HL-60/S4 treated with retinoic acid at 250 ng/mL for 4 days and 3 days (cell line): ENCODE data around the gene GPR78.

Experiments used
- in situ Hi-C: fragments of 300-500 bp; cut with MboI; formaldehyde crosslinking; loops from 2 replicates; pipeline ENCODE4 v1.7.0; 2022; ENCODE audit warnings: low sequenced_read_pairs

The GPR78 gene

DNA sequence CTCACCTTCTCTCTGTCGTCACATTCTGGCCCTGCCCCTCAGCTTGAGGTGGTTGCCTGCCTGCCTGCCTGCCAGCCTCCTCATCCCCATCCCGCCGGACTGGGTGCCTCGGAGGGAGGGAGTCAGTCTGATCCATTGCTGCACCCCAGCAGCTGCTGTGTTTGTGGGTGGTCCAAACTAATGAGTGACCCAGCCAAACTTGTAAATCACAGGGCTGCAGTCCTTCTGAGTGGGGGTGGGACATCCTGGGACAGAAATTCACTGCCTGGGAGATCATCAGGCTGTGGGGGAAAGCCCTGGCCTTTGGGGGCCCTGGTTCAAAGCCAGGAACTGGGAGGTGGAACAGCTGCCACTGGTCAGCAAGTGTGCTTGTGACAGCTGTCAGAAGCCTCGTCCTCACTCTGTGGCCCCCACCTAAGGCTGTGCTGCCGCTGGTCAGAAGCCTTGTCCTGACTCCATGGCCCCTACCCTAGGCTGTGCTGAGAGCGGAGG is 5.6 kb downstream of the GPR78 start:
- in situ Hi-C loops = no loop called here

- in situ Hi-C loops = no loop called here
These were observed 6.1 kb downstream of the GPR78 start for GRCh38 chr4:8586246-8586645.

DNA sequence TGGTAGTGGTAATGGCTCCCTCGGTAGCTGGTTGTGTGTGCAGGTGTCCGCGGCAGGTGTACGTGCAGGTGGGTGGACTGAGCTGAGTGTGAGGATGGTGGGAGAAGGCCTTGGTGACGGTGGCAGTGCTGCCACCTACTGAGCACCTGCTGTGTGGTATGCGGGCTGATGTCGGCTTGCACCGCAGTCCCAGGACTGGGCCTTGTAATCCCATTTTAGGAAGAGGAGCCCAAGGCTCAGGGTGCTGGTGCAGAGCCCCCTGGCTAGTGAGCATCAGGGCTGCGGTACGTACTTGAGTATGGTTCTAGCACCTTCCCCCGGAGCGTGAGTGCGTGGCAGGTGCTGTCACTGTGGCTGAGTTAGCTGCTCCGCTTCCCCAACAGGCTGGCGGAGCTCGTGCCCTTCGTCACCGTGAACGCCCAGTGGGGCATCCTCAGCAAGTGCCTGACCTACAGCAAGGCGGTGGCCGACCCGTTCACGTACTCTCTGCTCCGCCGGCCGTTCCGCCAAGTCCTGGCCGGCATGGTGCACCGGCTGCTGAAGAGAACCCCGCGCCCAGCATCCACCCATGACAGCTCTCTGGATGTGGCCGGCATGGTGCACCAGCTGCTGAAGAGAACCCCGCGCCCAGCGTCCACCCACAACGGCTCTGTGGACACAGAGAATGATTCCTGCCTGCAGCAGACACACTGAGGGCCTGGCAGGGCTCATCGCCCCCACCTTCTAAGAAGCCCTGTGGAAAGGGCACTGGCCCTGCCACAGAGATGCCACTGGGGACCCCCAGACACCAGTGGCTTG is 6.7 kb downstream of the GPR78 start:
- in situ Hi-C loops = no loop called here

- in situ Hi-C loops = no loop called here
These were observed 7.4 kb downstream of the GPR78 start for GRCh38 chr4:8587469-8588195.

DNA sequence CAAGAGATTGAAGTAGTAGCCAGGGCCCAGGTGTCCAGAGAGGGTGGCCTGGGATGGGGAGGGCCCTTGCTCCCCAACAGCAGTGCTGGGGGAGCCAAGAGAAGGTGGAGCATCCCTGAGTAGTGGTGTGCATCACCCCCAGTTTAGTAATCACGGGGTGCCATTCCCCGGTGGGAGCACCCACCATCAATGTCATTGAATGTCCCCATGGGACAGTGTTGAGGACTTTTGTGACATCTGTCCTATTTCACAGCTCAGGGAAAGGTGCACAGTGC is 7.9 kb downstream of the GPR78 start:
- in situ Hi-C loops = no loop called here

- in situ Hi-C loops = no loop called here
These were observed 9.1 kb downstream of the GPR78 start for GRCh38 chr4:8589336-8589735.

DNA sequence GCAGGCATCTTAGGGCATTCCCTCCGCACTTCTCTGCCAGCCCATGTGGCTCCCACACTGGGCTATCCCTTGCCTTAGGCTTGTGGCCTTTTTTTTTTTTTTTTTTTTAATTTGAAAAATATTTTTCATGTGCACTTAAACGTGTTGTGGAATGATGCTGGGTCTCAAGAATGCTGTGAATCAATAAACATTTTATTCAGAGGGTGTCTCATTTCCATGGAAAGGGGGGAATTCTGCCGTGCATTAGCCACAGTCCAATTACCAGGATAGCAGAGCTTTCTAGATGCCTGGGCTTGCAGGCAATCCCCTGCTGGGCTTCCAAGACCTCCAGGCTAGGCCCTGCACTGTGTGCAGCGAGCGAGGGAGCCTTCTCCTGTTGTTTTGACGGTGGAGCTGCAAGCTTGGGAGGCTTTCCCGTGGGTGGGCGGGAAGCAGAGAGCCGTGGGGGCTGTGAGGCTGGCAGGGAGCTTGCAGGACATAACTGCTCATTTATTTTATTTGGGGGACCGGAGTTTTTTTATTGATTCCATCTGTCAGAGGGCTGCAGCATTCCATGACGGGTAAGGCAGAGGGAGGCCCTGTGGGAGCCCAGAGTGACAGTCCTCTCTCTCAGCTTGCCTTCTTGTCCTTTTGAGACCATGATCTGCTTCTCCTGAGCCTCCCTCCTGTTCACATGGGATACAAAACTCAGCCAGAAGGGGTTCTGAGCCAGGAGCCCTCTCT is 9.8 kb downstream of the GPR78 start:
- in situ Hi-C loops = no loop called here

DNA sequence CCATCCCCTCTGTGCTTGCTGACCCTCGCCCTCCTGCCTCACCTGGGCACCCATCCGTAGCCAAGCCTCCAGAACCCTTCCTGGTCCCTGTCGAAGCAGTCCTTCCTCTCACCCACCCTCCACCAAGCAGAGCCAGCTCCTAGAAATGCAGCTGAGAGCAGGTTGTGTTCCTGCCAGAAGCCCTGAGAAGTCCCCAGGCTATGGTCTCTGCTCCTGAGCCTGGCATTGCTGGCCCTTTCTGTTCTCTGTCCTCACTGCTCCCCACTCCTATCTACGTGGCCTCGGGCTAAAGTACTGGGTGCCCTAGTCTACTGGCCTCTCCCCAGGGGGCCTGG is 10.3 kb downstream of the GPR78 start:
- in situ Hi-C loops = no loop called here

GRCh38 chr4:8591114-8591513 is 10.9 kb downstream of the GPR78 start:
- in situ Hi-C loops = no loop called here

DNA sequence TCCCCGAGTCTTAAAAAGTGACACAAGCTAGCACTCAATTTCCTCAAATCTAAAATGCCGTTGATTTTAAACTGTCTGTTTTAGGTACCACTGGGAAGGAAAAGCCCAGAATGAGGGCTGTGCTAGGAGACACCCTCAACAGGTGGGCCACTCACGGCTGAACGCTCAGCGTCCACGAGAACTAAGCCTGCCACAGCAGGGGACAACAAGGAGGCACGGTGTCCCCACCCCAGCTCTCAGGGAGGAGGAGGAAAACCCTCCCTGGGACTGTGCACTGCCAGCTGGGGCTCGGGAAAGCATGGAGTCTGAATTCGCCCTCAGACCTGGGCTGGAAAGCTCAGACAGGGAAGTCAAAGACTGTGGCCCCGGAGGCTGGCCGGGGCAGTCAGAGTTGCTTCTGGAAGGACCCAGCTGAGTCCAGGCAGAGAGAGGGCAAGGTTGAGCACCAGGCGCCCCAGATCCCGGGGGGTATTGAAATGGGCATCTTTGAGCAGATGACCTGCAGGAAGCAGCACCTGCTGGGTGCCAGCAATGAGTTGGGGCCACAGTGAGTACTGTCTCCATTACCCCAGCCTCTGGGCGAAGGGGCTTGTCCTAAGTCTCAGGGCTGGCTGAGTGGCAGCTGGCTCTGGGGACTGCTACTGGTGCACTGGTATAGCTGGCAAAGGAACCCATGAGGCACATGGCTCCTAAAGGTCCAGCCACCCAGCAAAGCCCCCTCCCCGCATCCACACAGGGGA is 11.6 kb downstream of the GPR78 start:
- in situ Hi-C loops = no loop called here

GRCh38 chr4:8592366-8593263 is 12.4 kb downstream of the GPR78 start, which contains the start of gene CPZ:
TSS of gene CPZ (plus strand) at chr4:8592765. CDS start at chr4:8592834, 69 bp downstream.
- in situ Hi-C loops = no loop called here

DNA sequence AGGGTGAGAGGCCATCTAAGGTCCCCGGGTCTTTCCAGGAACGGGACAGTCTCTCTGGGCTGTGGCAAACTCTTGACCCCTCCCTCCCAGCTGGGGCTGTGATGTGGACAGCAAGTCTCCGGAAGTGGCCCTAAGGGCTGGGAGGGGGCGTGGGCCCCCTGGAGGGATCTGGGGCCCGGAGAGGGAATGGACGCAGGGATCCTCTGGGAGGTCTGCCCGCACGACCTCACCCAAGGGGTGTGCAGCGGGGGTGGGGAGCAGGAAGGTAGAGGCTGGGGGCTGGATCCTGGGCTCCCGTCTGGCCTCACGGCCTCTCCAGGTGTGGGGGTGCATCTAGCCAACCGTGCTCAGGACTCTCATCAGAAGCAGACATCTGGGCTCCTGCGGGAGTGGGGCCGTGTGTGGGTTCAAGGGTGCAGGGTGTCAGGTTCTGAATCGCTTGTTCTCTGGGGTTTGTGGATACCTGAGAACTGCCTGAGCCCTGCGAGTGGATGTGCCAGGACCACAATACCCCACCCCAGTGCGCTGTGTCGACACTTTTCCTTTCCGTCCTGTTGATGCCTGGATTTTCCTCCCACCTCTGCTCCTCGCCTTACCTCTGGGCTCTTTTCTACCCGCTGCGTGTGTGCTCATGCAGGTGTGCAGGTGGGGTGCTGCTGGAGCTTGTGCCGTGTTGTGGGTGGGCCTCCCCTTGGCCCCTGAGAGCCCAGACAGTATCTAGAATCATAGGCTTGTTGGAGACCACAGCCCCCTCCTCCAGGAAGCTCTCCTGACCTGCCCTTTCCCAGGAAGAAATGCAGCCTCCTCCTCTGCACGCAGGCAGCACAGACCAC is 13.3 kb downstream of the GPR78 start:
- in situ Hi-C loops = no loop called here

DNA sequence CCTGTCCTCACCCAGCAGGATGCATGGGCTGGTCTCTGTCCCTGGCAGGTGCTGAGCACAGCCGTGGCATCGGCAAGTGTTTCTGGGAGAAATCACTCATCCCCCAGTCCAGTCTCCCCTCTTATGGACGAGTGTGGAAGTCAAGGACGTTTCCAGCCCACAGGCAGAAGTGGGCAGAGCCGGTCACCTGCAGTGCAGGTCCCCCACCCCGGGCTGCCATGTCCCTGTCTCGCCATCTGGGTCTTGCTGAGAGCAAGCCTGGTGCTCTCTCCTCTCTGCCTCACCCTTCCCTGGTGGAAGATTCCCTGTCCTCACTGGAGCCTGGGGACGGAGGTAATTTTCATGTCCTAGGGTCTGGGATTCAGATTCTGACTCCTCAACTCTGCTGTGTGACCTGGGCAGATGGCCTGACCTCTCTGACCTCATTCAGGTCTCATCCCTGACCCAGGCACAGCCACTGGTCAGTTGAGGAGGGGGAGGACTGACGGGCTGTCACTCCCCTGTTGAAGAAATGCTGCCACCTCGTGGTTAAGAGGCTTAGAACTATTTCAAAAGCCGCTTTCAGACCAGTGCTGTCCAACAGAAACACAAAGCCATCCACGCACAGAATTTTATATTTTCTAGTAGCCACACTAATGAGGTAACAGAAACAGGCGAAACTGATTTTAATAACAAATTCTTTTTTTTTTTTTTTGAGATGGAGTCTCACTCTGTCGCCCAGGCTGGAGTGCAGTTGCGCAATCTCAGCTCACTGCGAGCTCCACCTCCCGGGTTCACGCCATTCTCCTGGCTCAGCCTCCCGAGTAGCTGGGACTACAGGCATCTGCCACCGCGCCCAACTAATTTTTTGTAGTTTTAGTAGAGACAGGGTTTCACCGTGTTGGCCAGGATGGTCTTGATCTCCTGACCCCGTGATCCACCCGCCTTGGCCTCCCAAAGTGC is 14.2 kb downstream of the GPR78 start:
- in situ Hi-C loops = no loop called here

GRCh38 chr4:8595237-8596087 is 15.3 kb downstream of the GPR78 start:
- in situ Hi-C loops = no loop called here

DNA sequence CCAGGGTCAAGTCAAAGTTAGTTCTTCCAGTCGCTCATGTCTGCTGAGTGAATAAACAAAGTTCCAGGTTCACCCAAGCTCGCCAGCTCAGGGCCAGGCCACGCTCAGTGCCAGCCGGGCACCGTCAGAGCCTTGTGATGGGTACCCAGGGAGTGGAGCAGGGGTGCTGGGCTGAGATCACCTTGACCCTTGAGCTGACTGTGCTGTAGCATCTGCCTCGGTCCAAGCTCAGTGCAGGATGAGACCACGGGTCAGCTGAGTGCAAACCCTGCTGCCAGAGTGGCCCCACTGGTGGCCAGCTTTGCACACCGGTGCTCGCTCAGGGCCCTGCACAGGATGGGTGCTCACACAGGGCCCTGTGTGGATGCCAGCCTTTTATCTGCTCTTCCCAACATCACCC is 16.7 kb downstream of the GPR78 start:
- in situ Hi-C loops = no loop called here

GRCh38 chr4:8597319-8597718 is 17.1 kb downstream of the GPR78 start:
- in situ Hi-C loops = no loop called here

DNA sequence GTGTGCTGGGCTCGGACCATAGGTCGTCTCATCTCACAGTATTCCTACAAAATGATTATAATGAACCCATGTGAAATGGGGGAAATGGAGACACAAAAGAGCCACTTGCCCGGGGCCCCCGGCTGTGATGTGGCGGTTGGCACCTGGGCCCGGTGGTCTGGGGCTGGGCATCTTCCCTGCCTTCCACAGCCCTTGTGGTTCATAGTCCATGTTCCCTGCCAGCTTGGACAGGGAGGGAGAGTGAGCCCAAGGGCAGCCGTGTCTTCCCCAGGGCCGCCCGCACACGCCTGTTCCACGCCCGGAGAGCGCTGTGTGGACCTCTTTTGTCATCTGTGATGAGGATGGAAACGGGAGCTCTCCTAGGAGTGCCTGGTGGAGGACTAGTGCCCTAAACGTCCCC is 17.6 kb downstream of the GPR78 start:
- in situ Hi-C loops = no loop called here
